Activated T-helper 1 cell treated with Interleukin-2 at 50 U/mL for 16 hours (primary cell): ENCODE results near the gene ZNF423.
A peak's percentile ranks its signal among the peaks of the same experiment; 100 is the strongest.

Experiments used
- DNase-seq: peaks from one replicate; pipeline ENCODE4 v3.0.0-alpha.2; 2020; ENCODE audit warnings: low read depth

The ZNF423 gene

GRCh38 chr16:49458243-49458642, 397.7 kb downstream of the ZNF423 start:
- no peak for DNase-seq

GRCh38 chr16:49457196-49457595, 398.7 kb downstream of the ZNF423 start:
- no peak for DNase-seq

- no peak for DNase-seq
These were observed 399.1 kb downstream of the ZNF423 start for GRCh38 chr16:49456763-49457162.

- no peak for DNase-seq
These were observed 399.7 kb downstream of the ZNF423 start for GRCh38 chr16:49455991-49456745.

- DNase-seq, result no peak
These were observed 400.5 kb downstream of the ZNF423 start for GRCh38 chr16:49455181-49455990.

GRCh38 chr16:49454426-49455180, 401.3 kb downstream of the ZNF423 start:
- DNase-seq, result no peak

- no peak for DNase-seq
These were observed 401.9 kb downstream of the ZNF423 start for GRCh38 chr16:49453983-49454382.

GRCh38 chr16:49453021-49453420, 402.9 kb downstream of the ZNF423 start:
- DNase-seq, result no peak

- DNase-seq, result no peak
These were observed 403.3 kb downstream of the ZNF423 start for GRCh38 chr16:49452578-49452977.

GRCh38 chr16:49452108-49452507, 403.8 kb downstream of the ZNF423 start:
- no peak for DNase-seq

GRCh38 chr16:49446805-49447204, 409.1 kb downstream of the ZNF423 start:
- no peak for DNase-seq

- DNase-seq, result no peak
These were observed 412.3 kb downstream of the ZNF423 start for GRCh38 chr16:49443576-49443975.

- no peak for DNase-seq
These were observed 413.1 kb downstream of the ZNF423 start for GRCh38 chr16:49442805-49443204.

- peak; percentile 66 for DNase-seq
These were observed 414.5 kb downstream of the ZNF423 start for GRCh38 chr16:49441366-49441780.

GRCh38 chr16:49440156-49441065, 415.5 kb downstream of the ZNF423 start:
- DNase-seq, result no peak

GRCh38 chr16:49439676-49440075, 416.2 kb downstream of the ZNF423 start:
- DNase-seq, result no peak

- DNase-seq, result no peak
These were observed 416.9 kb downstream of the ZNF423 start for GRCh38 chr16:49439050-49439449.
